ENCODE measurements around the gene ANKS3. TPM values are rescaled to one million over a fixed set of nuclear protein-coding genes. Genes with fewer than 3 reads are reported as not detected.
A peak's percentile ranks its signal among the peaks of the same experiment; 100 is the strongest.

ANKS3 gene
- total RNA-seq, 4 donors from 2014 or later = 11.5 to 36.5 (median 20.0) TPM

DNA sequence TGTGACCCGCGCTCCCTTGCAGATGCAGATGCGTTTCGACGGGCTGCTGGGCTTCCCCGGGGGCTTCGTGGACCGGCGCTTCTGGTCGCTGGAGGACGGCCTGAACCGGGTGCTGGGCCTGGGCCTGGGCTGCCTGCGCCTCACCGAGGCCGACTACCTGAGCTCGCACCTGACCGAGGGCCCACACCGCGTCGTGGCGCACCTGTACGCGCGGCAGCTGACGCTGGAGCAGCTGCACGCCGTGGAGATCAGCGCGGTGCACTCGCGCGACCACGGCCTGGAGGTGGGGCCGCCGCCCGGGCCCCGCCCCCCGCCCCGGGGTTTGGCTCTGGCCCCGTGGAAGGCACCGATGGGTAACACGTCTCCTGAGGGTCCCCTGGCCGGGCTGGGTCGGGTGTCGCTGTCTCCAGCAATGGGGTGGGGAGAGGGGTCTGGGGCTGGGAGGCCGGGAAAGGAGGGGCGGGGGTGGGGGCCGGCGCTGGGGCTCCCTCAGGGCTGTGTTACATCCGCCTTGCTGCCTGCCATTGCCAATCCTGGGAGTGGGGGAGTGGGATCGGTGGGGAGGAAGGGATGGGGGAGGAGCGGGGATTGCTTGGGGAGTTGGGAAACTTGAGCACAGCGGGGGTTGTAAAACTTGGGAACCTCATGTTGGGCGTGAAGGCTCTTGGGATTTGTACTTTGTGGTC lies 40.0 kb downstream of the ANKS3 start:
- DNase-seq (ENCODE audit: low spot score in 2 of 2) = peak; percentile 73 to 80
- Histone ChIP-seq H3K36me3 (peaks cover 33% of the 10 kb centered on the region), H3K4me3 (peak overlapping the region; percentile 70), H3K9me3 (no peaks in the 10 kb centered on the region), H3K27me3 (no peaks in the 10 kb centered on the region), H3K27ac (peak overlapping the region; percentile 95), H3K4me1 (peaks cover 28% of the 10 kb centered on the region)
- 6% methylated on average over 10 of the region's 54 CpGs for WGBS
- TF ChIP-seq POLR2A (IDR thresholded peaks at IDR 0.05) = no peak
- TF ChIP-seq, protein P1, sequence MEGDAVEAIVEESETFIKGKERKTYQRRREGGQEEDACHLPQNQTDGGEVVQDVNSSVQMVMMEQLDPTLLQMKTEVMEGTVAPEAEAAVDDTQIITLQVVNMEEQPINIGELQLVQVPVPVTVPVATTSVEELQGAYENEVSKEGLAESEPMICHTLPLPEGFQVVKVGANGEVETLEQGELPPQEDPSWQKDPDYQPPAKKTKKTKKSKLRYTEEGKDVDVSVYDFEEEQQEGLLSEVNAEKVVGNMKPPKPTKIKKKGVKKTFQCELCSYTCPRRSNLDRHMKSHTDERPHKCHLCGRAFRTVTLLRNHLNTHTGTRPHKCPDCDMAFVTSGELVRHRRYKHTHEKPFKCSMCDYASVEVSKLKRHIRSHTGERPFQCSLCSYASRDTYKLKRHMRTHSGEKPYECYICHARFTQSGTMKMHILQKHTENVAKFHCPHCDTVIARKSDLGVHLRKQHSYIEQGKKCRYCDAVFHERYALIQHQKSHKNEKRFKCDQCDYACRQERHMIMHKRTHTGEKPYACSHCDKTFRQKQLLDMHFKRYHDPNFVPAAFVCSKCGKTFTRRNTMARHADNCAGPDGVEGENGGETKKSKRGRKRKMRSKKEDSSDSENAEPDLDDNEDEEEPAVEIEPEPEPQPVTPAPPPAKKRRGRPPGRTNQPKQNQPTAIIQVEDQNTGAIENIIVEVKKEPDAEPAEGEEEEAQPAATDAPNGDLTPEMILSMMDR (IDR thresholded peaks at IDR 0.05) = no peak
- TF ChIP-seq POLR2AphosphoS5 (IDR thresholded peaks at IDR 0.05) = no peak
- TF ChIP-seq EP300 (IDR thresholded peaks at IDR 0.05) = no peak

DNA sequence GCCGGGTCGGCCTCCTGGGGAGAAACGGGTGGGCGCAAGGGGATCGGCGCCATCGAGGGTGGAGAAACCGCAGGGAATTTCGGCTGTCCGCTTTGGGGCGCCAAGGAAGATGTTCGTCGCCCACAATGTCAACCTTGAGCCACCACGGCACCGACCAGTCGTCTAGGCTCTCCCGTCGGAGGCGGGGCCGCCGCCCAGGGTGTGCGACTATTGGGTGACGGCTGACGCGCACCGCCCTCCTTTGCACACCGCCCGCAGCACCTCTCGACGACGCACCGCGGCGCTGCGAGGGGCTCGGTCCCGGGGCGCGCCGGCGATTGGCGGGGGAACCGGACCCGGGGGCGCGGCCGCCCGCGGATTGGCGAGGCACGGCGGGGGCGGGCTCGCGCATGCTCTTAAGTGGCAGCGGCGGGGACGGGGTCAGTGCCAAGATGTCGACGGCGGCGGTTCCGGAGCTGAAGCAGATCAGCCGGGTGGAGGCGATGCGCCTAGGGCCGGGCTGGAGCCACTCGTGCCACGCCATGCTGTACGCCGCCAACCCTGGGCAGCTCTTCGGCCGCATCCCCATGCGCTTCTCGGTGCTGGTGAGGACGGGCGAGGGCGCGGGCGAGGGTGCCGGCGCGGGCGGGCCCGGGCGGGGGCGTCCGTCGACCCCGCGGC lies 40.6 kb downstream of the ANKS3 start, which contains the start of gene NUDT16L1:
NUDT16L1 (plus strand) TSS at position 267 of the 660 bp plus-strand sequence; CDS start at position 432, 165 bp downstream.
- H3K27ac ChIP-seq = peak within 1 kb of the TSS; percentile 95
- H3K36me3 ChIP-seq = peaks cover 33% of the 10 kb centered on the region
- TF ChIP-seq POLR2A (IDR thresholded peaks at IDR 0.05) = peak in 1 of 2 donors; percentile 24
- TF ChIP-seq, protein P1 (IDR thresholded peaks at IDR 0.05) = peak in 1 of 2 donors; percentile 39
- no peak for TF ChIP-seq EP300 (IDR thresholded peaks at IDR 0.05)
- TF ChIP-seq POLR2AphosphoS5 (IDR thresholded peaks at IDR 0.05) = peak in 2 of 3 donors; percentile 15 to 57
- peak within 1 kb of the TSS; percentile 70 for H3K4me3 ChIP-seq
- DNase-seq (ENCODE audit: low spot score in 2 of 2) = peak; percentile 96 to 98
- H3K27me3 ChIP-seq = no peaks in the 10 kb centered on the region
- H3K9me3 ChIP-seq = no peaks in the 10 kb centered on the region
- H3K4me1 ChIP-seq = peaks cover 28% of the 10 kb centered on the region
- WGBS = 0% methylated on average over 14 of the region's 91 CpGs

DNA sequence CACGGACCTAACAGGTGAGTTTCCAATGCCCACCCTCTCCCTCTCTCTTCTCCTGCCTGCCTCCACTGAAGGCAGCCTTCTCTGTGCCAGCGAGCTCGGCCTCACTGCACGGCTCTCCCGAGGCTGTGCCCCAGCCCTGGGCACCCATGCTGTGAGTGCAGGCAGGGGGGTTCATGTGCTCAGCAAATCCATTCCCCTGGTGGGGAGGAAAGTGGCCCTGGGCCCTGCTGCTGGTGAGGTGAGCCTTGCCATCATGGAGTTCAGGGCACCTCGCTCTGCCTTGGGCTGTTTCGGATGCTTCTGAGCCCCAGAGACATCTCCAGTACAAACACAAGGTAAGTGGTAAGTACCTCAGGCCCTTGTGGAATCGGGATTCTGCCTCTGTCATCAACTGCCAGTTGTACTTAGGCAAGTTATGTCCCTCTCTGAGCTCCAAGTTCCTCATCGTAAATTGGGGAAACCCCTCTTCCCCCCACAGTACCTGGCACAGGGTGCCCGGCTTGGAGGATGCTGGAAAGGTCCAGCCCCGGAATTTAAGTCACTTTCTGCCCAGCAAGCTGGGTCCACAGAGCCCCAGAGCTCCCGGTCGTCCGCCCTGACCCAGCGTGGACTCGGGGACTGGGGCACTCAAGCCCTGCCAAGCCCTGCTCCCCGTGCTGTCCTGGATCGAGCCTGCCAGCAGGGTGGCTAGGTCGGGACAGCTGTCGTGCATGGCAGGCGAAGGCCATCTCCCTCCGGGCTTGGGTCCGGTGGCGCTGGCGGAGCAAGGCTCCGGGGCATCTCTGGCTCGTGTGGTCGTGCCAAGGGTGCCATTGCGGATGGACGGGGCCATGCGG lies 41.4 kb downstream of the ANKS3 start:
- Histone ChIP-seq H3K4me1 (peaks cover 28% of the 10 kb centered on the region), H3K27me3 (no peaks in the 10 kb centered on the region), H3K4me3 (peak overlapping the region; percentile 70), H3K27ac (peak overlapping the region; percentile 48), H3K36me3 (peaks cover 33% of the 10 kb centered on the region), H3K9me3 (no peaks in the 10 kb centered on the region)
- WGBS = 21% methylated on average over 20 of the region's 31 CpGs
- TF ChIP-seq POLR2A (IDR thresholded peaks at IDR 0.05) = no peak
- TF ChIP-seq POLR2AphosphoS5 (IDR thresholded peaks at IDR 0.05) = no peak
- TF ChIP-seq EP300 (IDR thresholded peaks at IDR 0.05) = no peak
- peak in 1 of 2 donors; percentile 82 for DNase-seq (ENCODE audit: low spot score in 2 of 2)

DNA sequence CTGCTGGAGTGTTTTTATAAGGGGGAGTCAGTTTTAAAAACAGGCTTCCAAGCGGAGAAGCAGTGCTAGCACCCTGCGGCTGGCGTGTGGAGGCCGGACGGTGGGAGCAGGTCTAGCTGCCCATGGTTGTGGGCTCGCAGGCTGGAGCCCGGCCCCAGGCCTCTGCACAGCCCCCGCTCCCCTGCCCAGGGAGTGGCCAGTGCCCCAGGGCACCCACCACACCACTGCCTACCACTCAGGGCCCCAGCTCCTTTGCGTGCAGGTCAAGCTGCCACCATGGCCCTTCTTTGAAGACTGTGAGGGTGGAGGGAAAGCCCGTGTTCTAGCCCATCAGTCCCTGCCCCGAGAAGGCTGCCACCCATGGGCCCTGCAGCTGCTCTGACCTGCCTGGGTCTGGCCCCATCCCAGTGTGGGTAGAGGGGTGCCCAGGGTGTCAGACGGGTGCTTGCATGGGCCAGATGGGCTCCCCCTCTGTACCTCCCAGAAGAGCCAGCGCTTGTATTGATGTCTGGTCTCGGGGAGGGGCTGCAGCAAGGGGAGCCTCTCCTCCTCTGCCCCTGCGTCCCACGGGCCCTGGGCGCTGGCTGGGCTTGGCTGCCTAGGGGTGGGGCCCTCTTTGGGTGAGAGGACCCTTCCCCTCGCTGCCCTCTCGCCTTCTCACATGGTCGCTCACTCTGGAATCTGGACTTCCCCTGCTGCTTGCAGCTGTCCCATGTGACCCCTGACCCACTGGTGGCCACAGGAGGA lies 42.2 kb downstream of the ANKS3 start:
- H3K27ac ChIP-seq = no peak overlapping the region
- 83% methylated on average over 9 of the region's 20 CpGs for WGBS
- H3K9me3 ChIP-seq = no peaks in the 10 kb centered on the region
- H3K36me3 ChIP-seq = peaks cover 33% of the 10 kb centered on the region
- H3K4me3 ChIP-seq = no peak overlapping the region
- peaks cover 28% of the 10 kb centered on the region for H3K4me1 ChIP-seq
- peak in 1 of 2 donors; percentile 63 for DNase-seq (ENCODE audit: low spot score in 2 of 2)
- TF ChIP-seq, protein P1 (IDR thresholded peaks at IDR 0.05) = no peak
- no peak for TF ChIP-seq POLR2A (IDR thresholded peaks at IDR 0.05)
- H3K27me3 ChIP-seq = no peaks in the 10 kb centered on the region
